Esophagus squamous epithelium (tissue), 4 donors: ENCODE data around the gene ACOT8.

Experiments
- CTCF ChIP-seq, 6 experiments: fragments of 450-650 bp in 4 of 6; fragments of 200-600 bp in 2 of 6; sonication (generic) in 2 of 6; IDR thresholded peaks; one replicate each; pipeline ENCODE4 v1.5.1; 2016 to 2019; ENCODE audit warnings: antibody characterized with exemption in 6 of 6, mild to moderate bottlenecking in 4 of 6, moderate library complexity in 4 of 6
- POLR2A ChIP-seq, 4 donors: fragments of 450-650 bp; IDR thresholded peaks; one replicate each; pipeline ENCODE4 v1.6.1; 2017; ENCODE audit warnings: antibody characterized with exemption in 4 of 4, mild to moderate bottlenecking in 4 of 4, moderate library complexity in 3 of 4

DNA sequence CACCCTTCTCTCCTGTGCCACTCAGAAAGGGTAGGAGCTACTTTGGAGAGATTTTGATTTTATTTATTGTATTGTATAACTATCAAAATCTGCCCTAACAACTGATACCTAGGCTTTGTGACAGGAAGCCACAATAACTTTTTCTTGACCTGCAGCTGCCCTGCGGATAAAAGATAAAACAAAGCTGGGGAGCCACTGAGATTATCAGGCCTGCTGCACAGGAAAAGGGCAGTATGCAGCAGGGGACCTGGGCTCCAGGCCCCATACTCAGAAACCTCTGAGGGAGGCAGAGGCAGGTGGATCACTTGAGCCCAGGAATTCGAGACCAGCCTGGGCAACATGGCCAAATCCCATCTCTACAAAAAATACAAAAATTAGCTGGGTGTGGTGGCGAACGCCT lies 24.6 kb downstream of the ACOT8 start:
- TF ChIP-seq CTCF (IDR thresholded peaks at IDR 0.05) (no peak), POLR2A (IDR thresholded peaks at IDR 0.05) (no peak)
